Measurements from ENCODE around the gene CYSLTR2.
A peak's percentile ranks its signal among the peaks of the same experiment; 100 is the strongest.

CYSLTR2 gene

DNA sequence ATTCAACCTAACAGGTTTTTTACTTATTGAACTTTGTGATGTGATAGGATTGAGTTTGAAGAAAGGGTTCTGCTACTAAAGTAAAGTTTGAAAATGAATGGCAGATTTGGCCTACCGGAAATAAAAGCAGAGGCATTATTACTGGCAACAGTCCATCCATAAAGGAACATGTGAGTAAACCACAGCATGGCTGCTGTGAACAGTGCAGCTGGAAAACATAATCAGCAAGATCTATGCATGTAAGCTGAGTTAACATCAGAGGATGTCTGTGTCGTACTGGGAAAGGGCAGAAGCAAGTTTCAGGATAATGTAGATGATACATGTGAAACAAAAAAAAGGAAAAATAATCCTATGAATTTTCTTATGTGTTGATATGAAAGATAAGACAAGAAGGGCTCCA lies 87.6 kb downstream of the CYSLTR2 start:
- no peak for DNase-seq (ENCODE audit: low spot score)

DNA sequence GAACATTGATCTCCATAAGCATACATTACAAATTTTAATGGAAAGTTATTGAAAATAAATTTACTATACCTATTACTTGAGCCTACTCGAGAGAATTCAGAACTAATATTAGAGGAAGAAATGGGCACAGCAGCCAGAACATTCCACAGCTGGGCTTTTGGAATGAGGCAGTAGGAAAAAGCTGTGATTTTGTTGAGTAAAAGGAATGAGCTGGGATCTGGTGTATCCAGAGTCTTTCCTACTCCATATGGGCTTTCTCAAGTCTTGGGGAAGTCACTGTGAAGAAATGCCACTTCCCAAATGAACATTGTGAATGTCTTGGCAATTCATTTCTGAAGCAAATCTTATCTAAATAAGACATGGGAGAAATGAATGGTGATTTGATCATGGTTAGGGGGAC lies 93.1 kb downstream of the CYSLTR2 start:
- no peak for DNase-seq (ENCODE audit: low spot score)

DNA sequence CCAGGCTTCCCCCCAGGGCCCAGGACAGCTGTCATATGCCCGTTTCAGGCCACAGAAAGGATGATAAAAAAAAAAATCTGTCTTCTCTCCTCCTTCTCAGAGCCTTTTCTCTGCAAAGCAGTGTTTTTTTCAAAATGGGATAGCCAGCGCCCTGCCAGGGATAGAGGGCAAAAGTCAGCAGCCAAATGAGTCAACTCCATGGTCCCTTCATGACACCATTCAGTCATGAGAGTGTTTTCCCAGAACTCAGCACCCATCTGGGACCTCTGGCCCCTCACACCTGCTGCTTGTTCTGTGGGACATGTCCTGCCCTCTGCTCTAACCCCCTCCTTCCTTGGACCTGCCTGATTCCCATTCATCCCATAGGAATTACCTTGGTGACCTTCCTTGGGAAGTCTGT lies 95.0 kb downstream of the CYSLTR2 start:
- DNase-seq (ENCODE audit: low spot score), result no peak

DNA sequence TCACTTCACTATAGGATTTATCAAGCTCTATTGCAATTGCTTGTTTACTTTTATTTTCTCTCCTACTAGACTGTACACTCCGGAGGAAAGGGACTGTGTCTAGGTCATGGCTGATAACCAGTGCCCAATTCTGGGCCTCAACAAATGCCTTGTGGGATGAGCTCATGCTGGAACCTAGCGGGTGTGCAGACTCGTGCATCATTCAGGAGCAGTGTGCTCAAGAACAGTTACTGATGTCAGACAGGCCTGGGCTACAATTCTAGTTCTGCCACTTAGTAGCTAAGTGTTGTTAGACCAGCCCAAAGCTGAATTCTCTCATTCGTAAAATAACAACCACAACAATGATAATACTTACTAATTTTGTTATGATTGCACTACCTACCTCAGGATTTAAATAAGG lies 95.4 kb downstream of the CYSLTR2 start:
- no peak for DNase-seq (ENCODE audit: low spot score)

DNA sequence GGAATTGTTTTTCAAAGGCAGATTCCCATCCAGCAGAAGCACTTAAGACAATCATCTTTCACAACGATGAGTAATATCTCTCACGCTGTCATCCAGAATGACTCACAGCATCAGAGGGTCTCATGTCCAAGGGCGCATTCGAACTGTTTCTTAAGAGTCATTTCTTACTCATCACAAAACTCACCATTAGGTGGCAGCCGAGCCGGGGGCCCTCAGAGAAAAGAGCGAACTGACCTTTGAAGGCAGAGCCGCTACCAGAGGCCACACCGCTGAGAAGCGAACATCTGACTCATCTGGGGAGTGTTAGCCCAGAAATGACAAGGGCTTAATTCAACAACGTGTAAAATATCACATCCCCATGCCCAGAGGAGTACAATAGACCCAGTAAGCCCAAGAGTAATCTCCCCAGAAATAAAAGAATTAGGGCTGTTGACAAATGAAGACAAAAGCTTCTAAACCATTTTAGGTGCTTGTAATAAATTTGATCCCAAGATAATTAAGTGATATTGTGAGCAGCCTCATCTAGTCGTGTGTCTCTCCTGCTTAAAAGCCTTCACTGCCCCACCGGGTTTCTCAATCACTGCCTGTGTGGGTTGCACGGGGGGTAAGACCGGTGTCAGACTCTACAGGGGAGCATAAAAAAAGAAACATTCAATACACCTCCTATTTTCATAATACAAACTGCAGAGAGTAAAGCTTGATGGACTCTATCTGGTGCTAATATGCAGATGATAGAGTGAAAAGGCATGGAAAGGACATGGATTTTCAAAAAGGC lies 96.2 kb downstream of the CYSLTR2 start:
- DNase-seq (ENCODE audit: low spot score), result peak; percentile 54

DNA sequence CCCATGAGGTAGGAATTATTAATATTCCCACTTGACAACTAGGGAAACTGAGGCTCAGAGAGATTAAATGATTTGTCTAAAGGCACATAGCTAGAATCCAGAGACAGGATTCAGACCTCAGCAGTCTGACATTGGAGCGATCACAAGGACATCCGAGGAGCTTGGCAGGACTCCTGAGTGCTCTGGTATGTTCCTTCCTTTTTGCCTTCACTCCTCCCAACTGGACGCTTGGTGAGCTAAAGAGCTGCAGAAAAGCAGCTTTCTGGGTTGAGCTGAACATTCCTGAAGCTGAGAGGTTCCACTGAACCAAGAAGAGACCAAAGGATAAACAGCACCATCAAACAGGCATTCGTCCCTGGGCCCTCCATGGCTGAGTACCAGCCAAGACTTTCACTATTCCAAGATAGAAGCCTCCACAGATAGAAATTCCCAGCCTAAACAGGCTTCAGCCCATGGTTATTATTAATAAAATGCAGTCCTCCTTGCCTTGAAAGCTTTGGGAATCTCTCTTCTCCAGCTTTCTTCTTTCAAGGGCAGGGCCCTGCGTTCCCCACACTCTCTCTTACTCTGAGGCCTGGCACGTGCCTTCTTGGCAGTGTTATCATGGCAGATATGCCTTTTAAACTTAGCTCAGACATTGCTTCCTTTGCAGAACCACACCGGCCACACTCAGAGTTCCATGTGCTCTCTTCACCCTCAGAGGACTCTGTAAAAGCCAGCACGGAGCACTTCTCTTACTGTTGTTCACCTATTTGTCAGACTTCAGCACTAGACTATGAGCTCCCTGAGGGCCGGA lies 97.1 kb downstream of the CYSLTR2 start:
- DNase-seq (ENCODE audit: low spot score), result peak; percentile 9

DNA sequence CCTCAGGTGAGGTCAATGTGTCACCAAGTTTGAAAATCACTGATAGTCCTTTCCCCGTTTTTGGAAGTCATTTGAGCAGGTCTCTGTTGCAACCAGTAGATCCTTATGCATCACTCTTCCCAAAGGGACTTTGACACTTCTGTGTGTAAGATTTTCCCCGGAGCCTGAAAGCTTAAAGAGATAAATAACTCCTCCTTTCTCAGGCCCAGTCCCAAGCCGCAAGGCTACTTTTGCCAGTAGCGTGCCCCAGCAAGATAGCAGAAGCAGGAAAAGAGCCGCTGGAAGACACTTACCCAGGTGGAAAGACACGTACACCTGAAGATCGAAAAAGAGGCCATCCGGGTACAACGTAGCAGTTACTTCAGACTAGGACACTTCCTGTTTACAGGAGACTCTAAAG lies 106.9 kb downstream of the CYSLTR2 start:
- no peak for DNase-seq (ENCODE audit: low spot score)
